ENCODE measurements around the gene NAPA.
"Not testable (repeated sequence)": the region's sequence is repeated elsewhere in the genome, so short reads cannot be mapped to it uniquely, and the experiment has no call there.

The NAPA gene

GRCh38 chr19:47499371-47499770 is 15.5 kb downstream of the NAPA start:
- DNase-seq, result no peak

GRCh38 chr19:47498561-47498960 is 16.3 kb downstream of the NAPA start:
- DNase-seq, result no peak

- DNase-seq, result no peak
Observed at GRCh38 chr19:47497821-47498520, 16.9 kb downstream of the NAPA start.

GRCh38 chr19:47497050-47497766 is 17.7 kb downstream of the NAPA start:
- DNase-seq, result no peak

- DNase-seq, result no peak
Observed at GRCh38 chr19:47495478-47496372, 19.1 kb downstream of the NAPA start.

- no peak for DNase-seq
Observed at GRCh38 chr19:47494729-47495128, 20.1 kb downstream of the NAPA start.

- no peak for DNase-seq
Observed at GRCh38 chr19:47494211-47494547, 20.7 kb downstream of the NAPA start.

GRCh38 chr19:47493378-47494210 is 21.3 kb downstream of the NAPA start:
- no peak for DNase-seq

- no peak for DNase-seq
Observed at GRCh38 chr19:47492571-47493377, 22.1 kb downstream of the NAPA start.

- DNase-seq, result no peak
Observed at GRCh38 chr19:47492137-47492533, 22.7 kb downstream of the NAPA start.

- no peak for DNase-seq
Observed at GRCh38 chr19:47491358-47492136, 23.3 kb downstream of the NAPA start.

- DNase-seq, result no peak
Observed at GRCh38 chr19:47490847-47491246, 24.0 kb downstream of the NAPA start.

- DNase-seq, result no peak
Observed at GRCh38 chr19:47490031-47490430, 24.8 kb downstream of the NAPA start.

- DNase-seq, result no peak
Observed at GRCh38 chr19:47489072-47489914, 25.6 kb downstream of the NAPA start.

GRCh38 chr19:47487551-47488515 is 27.0 kb downstream of the NAPA start:
- no peak for DNase-seq

GRCh38 chr19:47486900-47487299 is 28.0 kb downstream of the NAPA start:
- DNase-seq, result no peak

GRCh38 chr19:47486220-47486619 is 28.6 kb downstream of the NAPA start:
- not testable (repeated sequence) for DNase-seq

GRCh38 chr19:47485210-47485609 is 29.7 kb downstream of the NAPA start:
- DNase-seq, result no peak
